Measurements from ENCODE around the gene TGFBRAP1.

TGFBRAP1 gene

DNA sequence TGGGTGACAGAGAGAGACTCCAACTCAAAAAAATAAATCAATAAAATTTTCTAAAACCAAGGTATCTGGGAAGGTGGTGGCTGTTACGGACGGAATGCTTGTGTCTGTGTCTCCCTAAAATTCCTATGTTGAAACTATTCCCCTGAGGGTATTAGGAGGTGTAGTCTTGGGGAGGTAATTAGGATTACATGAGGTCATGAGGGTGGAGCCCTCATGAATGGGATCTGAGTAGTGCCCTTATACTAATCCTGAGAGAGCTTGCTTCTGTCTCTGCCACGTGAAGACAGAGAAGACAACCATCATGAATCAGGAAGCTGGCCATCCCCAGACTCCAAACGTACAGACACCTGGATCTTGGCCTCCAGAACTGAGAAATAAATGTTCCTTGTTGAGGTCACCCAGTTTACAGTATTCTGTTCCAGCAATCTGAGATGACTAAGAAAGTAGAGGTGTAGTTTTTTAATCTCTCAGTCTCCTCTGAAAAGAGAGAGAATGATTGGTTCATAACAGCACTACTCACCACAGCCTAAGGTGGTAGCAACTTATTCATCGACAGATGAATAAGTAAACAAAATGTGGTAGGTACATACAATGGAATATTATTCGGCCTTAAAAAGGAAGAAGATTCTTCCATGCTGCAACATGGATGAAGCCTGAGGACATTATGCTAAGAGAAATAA lies 38.4 kb downstream of the TGFBRAP1 start:
- no peak overlapping the region for H3K4me3 ChIP-seq (ENCODE audit: low read length)
- TF ChIP-seq CTCF (conservative IDR thresholded peaks at IDR 0.05; ENCODE audit: low read length), result no peak
- DNase-seq (ENCODE audit: low read depth), result no peak

DNA sequence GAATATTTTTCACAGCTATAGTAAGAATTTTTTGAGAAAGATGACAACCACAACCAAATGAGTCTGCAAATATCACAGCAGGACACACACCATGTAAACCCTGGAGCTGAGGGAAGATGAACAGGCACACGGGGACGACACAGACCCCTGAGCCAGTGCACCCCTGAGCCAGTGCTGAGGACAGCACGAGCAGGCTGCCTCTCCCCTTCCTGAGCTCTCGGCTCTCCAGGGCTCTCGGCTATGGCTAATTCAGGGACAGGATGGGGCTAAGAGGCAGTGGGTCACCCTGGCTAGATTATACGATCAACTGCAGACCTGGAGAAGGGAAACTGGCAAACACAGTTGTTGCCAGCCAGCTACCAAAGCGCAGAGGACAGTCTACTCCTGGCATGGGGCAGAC lies 41.4 kb downstream of the TGFBRAP1 start:
- H3K4me3 ChIP-seq (ENCODE audit: low read length), result no peak overlapping the region
- DNase-seq (ENCODE audit: low read depth), result no peak
- no peak for TF ChIP-seq CTCF (conservative IDR thresholded peaks at IDR 0.05; ENCODE audit: low read length)

DNA sequence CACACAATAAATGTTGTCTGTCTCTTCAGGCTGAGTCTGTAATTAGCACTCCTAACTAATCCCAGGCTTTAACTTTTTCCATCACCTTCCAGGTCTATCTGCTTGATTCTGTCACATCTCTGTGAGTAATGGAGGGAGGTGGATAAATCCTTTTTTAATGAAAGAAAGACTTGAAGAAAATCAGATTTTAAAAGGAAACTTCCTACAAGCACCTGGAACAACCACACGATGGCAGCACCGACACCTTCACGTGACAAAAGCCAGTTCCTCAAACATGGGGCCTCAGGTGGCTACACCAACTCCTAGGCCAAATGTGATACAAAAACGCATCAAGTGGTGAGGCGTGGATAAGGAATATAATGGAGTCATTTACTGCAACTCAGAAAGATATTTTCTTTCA lies 41.8 kb downstream of the TGFBRAP1 start:
- DNase-seq (ENCODE audit: low read depth), result peak; percentile 30
- H3K4me3 ChIP-seq (ENCODE audit: low read length), result no peak overlapping the region
- peak; percentile 52 for TF ChIP-seq CTCF (conservative IDR thresholded peaks at IDR 0.05; ENCODE audit: low read length)

DNA sequence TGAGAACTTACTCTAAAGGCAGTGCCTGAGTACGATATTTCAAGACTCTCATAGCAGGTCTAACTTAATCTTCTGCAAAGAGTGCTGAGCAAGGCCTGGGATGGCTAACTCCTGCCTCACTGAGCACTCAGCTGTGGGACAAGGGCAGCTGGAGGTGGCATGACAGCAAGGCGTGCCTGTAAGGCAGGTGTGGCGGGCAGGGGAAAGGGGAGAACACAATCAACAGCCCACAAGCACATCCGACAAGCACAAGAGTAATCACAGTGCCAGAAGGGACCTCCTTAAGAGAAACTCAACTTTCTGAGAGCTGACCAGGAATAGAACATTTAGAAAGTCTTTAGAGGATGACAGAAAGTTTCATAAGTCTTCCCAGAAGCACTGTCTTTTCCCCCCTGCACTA lies 46.0 kb downstream of the TGFBRAP1 start:
- TF ChIP-seq CTCF (conservative IDR thresholded peaks at IDR 0.05; ENCODE audit: low read length), result no peak
- H3K4me3 ChIP-seq (ENCODE audit: low read length), result no peak overlapping the region
- no peak for DNase-seq (ENCODE audit: low read depth)

DNA sequence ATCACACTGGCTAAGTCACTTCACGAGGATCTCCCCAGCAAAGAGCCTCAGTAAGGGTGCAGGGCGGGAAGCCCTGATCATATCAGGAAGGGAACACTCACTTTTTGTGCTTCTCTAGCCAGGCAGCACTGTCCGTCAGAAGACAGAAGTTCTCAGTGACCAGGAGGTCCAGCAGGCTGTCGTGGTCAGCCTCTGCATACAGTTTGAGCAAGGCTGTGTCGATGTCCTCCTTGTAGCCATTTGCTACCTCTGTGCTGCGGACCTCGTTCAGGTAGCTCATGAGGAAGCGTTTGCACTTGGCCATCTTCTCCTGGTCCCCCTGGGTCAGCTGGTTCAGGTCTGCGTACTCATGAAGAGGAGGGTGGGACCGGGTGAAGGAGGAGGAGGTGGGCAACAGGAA lies 49.3 kb downstream of the TGFBRAP1 start:
- no peak overlapping the region for H3K4me3 ChIP-seq (ENCODE audit: low read length)
- DNase-seq (ENCODE audit: low read depth), result no peak
- TF ChIP-seq CTCF (conservative IDR thresholded peaks at IDR 0.05; ENCODE audit: low read length), result no peak

GRCh38 chr2:105279126-105279525 lies 50.4 kb downstream of the TGFBRAP1 start:
- no peak for TF ChIP-seq CTCF (conservative IDR thresholded peaks at IDR 0.05; ENCODE audit: low read length)
- DNase-seq (ENCODE audit: low read depth), result no peak
- no peak overlapping the region for H3K4me3 ChIP-seq (ENCODE audit: low read length)

DNA sequence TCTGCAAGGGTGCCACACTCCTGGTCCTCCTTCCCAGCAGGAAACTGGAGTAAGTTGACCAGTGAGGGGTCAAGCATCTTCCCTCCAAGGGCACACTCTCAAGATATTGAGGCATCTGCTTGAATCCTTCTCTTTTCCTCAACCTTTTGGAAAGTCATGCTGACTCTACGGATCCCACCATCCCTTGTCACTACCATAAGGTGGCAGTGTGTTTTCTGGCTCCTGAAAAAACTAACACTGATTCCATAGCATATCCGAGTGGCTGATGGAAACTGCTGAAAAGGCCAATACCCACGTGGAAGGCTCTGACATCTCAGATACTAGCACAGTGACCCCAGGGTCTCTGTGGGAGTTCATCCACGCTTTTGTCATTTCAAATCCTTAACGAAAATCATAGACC lies 50.9 kb downstream of the TGFBRAP1 start:
- TF ChIP-seq CTCF (conservative IDR thresholded peaks at IDR 0.05; ENCODE audit: low read length), result no peak
- DNase-seq (ENCODE audit: low read depth), result no peak
- no peak overlapping the region for H3K4me3 ChIP-seq (ENCODE audit: low read length)
